SH-SY5Y (cell line): ENCODE measurements around the gene SYTL2.

Experiments used
- GATA2 ChIP-seq: IDR thresholded peaks from 2 replicates; pipeline ENCODE4 v1.6.1; 2011; ENCODE audit warnings: mild to moderate bottlenecking, low read depth, low read length
- GATA3 ChIP-seq: IDR thresholded peaks from 2 replicates; pipeline ENCODE4 v1.6.1; 2011; ENCODE audit warnings: low read depth, mild to moderate bottlenecking, low read length, moderate library complexity

- no peak for TF ChIP-seq GATA3
- TF ChIP-seq GATA2 = no peak
Observed at GRCh38 chr11:85774256-85775101, 36.5 kb downstream of the SYTL2 start.
